Subcutaneous preadipocyte (primary cell): ENCODE results near the gene CALCA. TPM values are rescaled to one million over a fixed set of nuclear protein-coding genes. Genes with fewer than 3 reads are reported as not detected.

Source experiments
- total RNA-seq: library from RNA; depleted of rRNA; stranded (reverse); fragments of >200 nt; gene quantifications from 2 replicates; pipeline ENCODE4 v1.2.3, GENCODE V29; 2012

CALCA gene, protein sequence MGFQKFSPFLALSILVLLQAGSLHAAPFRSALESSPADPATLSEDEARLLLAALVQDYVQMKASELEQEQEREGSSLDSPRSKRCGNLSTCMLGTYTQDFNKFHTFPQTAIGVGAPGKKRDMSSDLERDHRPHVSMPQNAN
- not detected in 2 replicates for total RNA-seq

DNA sequence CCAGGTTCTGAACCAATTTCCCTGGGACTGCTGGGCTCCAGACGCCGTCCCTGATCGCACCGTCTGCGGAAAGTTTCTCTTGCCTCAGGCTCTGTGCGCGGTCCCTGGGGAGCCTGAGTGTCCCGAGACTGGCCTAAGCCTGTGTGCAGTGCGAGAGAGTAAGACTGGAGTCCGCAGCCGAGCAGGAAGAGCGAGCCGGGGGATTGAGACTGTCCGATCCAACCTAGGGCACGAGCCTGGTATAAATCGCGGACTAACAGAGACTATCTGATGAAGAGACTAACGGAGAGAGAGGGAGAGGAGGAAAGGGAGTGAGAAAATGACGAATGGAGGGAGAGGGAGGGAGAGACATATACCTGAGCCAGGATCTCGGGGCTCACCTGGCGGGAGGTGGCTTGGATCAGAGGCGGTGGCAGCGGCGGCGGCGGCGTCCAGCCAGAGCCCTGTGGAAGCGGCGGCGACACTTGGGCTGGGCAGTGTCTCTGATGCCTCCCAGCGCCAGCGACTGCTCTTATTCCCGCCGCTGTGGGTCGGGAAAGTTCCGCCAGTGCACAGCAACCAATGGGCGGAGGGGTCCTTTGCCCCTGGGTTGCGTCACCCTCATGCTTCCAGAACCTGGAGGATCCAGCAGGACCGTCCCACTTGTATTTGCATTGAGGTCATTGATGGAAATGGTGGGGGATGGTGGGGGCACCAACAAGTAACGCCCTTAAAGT, at the start of gene CALCA:
CALCA (minus strand) TSS at position 487 of the 716 bp plus-strand sequence. CDS start 1,159 bp downstream, outside the sequence.

Other genes starting within 250 kb of the CALCA start
- 6.8 and 7.0 TPM in 2 replicates for gene CYP2R1, start 80.1 kb downstream of the CALCA start, total RNA-seq
- gene CALCB, start 101.2 kb upstream of the CALCA start, total RNA-seq = not detected in 2 replicates
- 6.2 and 12.7 TPM in 2 replicates for gene INSC, start 142.6 kb upstream of the CALCA start, total RNA-seq